ENCODE data around the gene SLC35F2. TPM values are rescaled to one million over a fixed set of nuclear protein-coding genes. Genes with fewer than 3 reads are reported as not detected.

The SLC35F2 gene
- total RNA-seq, 1 donor from 2014 or later, result 13.3 TPM

GRCh38 chr11:107787733-107788132, 70.9 kb downstream of the SLC35F2 start:
- intact Hi-C loops (cut with DNase I), result no loop called here
- no peaks in the 10 kb centered on the region for H3K36me3 ChIP-seq
- no peak overlapping the region for H3K4me3 ChIP-seq
- DNase-seq (ENCODE audit: extremely low spot score in 2 of 2), result no peak
- H3K27ac ChIP-seq, result no peak overlapping the region
- H3K27me3 ChIP-seq, result no peaks in the 10 kb centered on the region
- no peaks in the 10 kb centered on the region for H3K4me1 ChIP-seq
- H3K9me3 ChIP-seq, result no peaks in the 10 kb centered on the region
- TF ChIP-seq CTCF (IDR thresholded peaks at IDR 0.05), result no peak
- no peak for TF ChIP-seq POLR2A (IDR thresholded peaks at IDR 0.05)
- TF ChIP-seq POLR2AphosphoS5 (IDR thresholded peaks at IDR 0.05; ENCODE audit: insufficient read depth in 1 of 2, low read depth in 1 of 2), result no peak

- Histone ChIP-seq H3K4me1 (no peaks in the 10 kb centered on the region), H3K36me3 (no peaks in the 10 kb centered on the region), H3K27me3 (no peaks in the 10 kb centered on the region), H3K4me3 (no peak overlapping the region), H3K9me3 (no peaks in the 10 kb centered on the region), H3K27ac (no peak overlapping the region)
- DNase-seq (ENCODE audit: extremely low spot score in 2 of 2), result no peak
- intact Hi-C loops (cut with DNase I), result no loop called here
- TF ChIP-seq CTCF (IDR thresholded peaks at IDR 0.05) (no peak), POLR2AphosphoS5 (IDR thresholded peaks at IDR 0.05; ENCODE audit: insufficient read depth in 1 of 2, low read depth in 1 of 2) (no peak), POLR2A (IDR thresholded peaks at IDR 0.05) (no peak)
Measured at GRCh38 chr11:107785401-107785800, 73.2 kb downstream of the SLC35F2 start.

- no peaks in the 10 kb centered on the region for H3K9me3 ChIP-seq
- TF ChIP-seq POLR2A (IDR thresholded peaks at IDR 0.05) (no peak), CTCF (IDR thresholded peaks at IDR 0.05) (no peak), POLR2AphosphoS5 (IDR thresholded peaks at IDR 0.05; ENCODE audit: insufficient read depth in 1 of 2, low read depth in 1 of 2) (no peak)
Measured at GRCh38 chr11:107783121-107783520, 75.5 kb downstream of the SLC35F2 start.

GRCh38 chr11:107780775-107781174, 77.8 kb downstream of the SLC35F2 start:
- TF ChIP-seq POLR2AphosphoS5 (IDR thresholded peaks at IDR 0.05; ENCODE audit: insufficient read depth in 1 of 2, low read depth in 1 of 2) (no peak), CTCF (IDR thresholded peaks at IDR 0.05) (no peak), POLR2A (IDR thresholded peaks at IDR 0.05) (no peak)
- intact Hi-C loops (cut with DNase I), result no loop called here
- Histone ChIP-seq H3K36me3 (no peaks in the 10 kb centered on the region), H3K27me3 (no peaks in the 10 kb centered on the region), H3K9me3 (no peaks in the 10 kb centered on the region), H3K27ac (no peak overlapping the region), H3K4me3 (no peak overlapping the region), H3K4me1 (no peaks in the 10 kb centered on the region)
- no peak for DNase-seq (ENCODE audit: extremely low spot score in 2 of 2)

More at GRCh38 chr11:107783121-107783520, 75.5 kb downstream of the SLC35F2 start:
- H3K27me3 ChIP-seq, result no peaks in the 10 kb centered on the region
- no peaks in the 10 kb centered on the region for H3K36me3 ChIP-seq
- H3K4me1 ChIP-seq, result no peaks in the 10 kb centered on the region
- no peak for DNase-seq (ENCODE audit: extremely low spot score in 2 of 2)
- H3K27ac ChIP-seq, result no peak overlapping the region
- H3K4me3 ChIP-seq, result no peak overlapping the region
- intact Hi-C loops (cut with DNase I), result no loop called here

- H3K4me3 ChIP-seq, result no peak overlapping the region
- TF ChIP-seq POLR2AphosphoS5 (IDR thresholded peaks at IDR 0.05; ENCODE audit: insufficient read depth in 1 of 2, low read depth in 1 of 2) (no peak), POLR2A (IDR thresholded peaks at IDR 0.05) (no peak), CTCF (IDR thresholded peaks at IDR 0.05) (no peak)
- no peak for DNase-seq (ENCODE audit: extremely low spot score in 2 of 2)
- no peaks in the 10 kb centered on the region for H3K4me1 ChIP-seq
- intact Hi-C loops (cut with DNase I), result no loop called here
- no peak overlapping the region for H3K27ac ChIP-seq
- no peaks in the 10 kb centered on the region for H3K36me3 ChIP-seq
- no peaks in the 10 kb centered on the region for H3K27me3 ChIP-seq
- no peaks in the 10 kb centered on the region for H3K9me3 ChIP-seq
Measured at GRCh38 chr11:107780136-107780535, 78.5 kb downstream of the SLC35F2 start.

All from vagina (tissue), 2 donors.